Fibroblast of skin of back (primary cell): ENCODE measurements around the gene ARSH. TPM values are rescaled to one million over a fixed set of nuclear protein-coding genes. Genes with fewer than 3 reads are reported as not detected.
"Not testable (repeated sequence)": the region's sequence is repeated elsewhere in the genome, so short reads cannot be mapped to it uniquely, and the experiment has no call there.

Experiments used
- DNase-seq: peaks from one replicate; pipeline ENCODE4 v3.0.0-alpha.2; 2013
- polyA plus RNA-seq, 2 experiments: library from polyadenylated mRNA; unstranded; fragments of 120-200 nt; gene quantifications; one replicate each; pipeline ENCODE4 v1.2.1, GENCODE V29; 2013; ENCODE audit not compliant: insufficient read length in 2 of 2

The ARSH gene
- polyA plus RNA-seq (2013, experiment 1 of 2; ENCODE audit: insufficient read length): not detected
- polyA plus RNA-seq (2013, experiment 2 of 2; ENCODE audit: insufficient read length): not detected

GRCh38 chrX:3006495-3006894 is at the start of gene ARSH:
TSS of gene ARSH (plus strand) at chrX:3006546. CDS start at chrX:3006613, 67 bp downstream.
- no peak for DNase-seq

GRCh38 chrX:2958199-2958598 is 48.1 kb upstream of the ARSH start:
- no peak for DNase-seq

- no peak for DNase-seq
Observed at GRCh38 chrX:2960861-2961515, 45.4 kb upstream of the ARSH start.

GRCh38 chrX:2962381-2962780 is 44.0 kb upstream of the ARSH start:
- no peak for DNase-seq

- DNase-seq: not testable (repeated sequence)
Observed at GRCh38 chrX:2963449-2963848, 42.9 kb upstream of the ARSH start.

GRCh38 chrX:2963992-2964794 is 42.2 kb upstream of the ARSH start:
- DNase-seq: peak; percentile 82

- no peak for DNase-seq
Observed at GRCh38 chrX:2965965-2966364, 40.4 kb upstream of the ARSH start.

GRCh38 chrX:2967012-2967411 is 39.3 kb upstream of the ARSH start:
- DNase-seq: no peak

GRCh38 chrX:2967584-2967983 is 38.8 kb upstream of the ARSH start:
- no peak for DNase-seq

- peak; percentile 56 for DNase-seq
Observed at GRCh38 chrX:2967998-2968909, 38.1 kb upstream of the ARSH start.

GRCh38 chrX:2969021-2969420 is 37.3 kb upstream of the ARSH start:
- DNase-seq: no peak

GRCh38 chrX:2972391-2972790 is 34.0 kb upstream of the ARSH start:
- no peak for DNase-seq

- DNase-seq: peak; percentile 30
Observed at GRCh38 chrX:2974961-2975360, 31.4 kb upstream of the ARSH start.

- DNase-seq: not testable (repeated sequence)
Observed at GRCh38 chrX:2978639-2979038, 27.7 kb upstream of the ARSH start.

- no peak for DNase-seq
Observed at GRCh38 chrX:2984342-2984741, 22.0 kb upstream of the ARSH start.

GRCh38 chrX:2989565-2989964 is 16.8 kb upstream of the ARSH start:
- peak; percentile 26 for DNase-seq

GRCh38 chrX:3010532-3010931 is 4.2 kb downstream of the ARSH start:
- DNase-seq: no peak

GRCh38 chrX:3017492-3017891 is 11.1 kb downstream of the ARSH start:
- DNase-seq: no peak

GRCh38 chrX:3024176-3024575 is 17.8 kb downstream of the ARSH start:
- no peak for DNase-seq

GRCh38 chrX:3026074-3026815 is 19.9 kb downstream of the ARSH start:
- DNase-seq: no peak

- DNase-seq: no peak
Observed at GRCh38 chrX:3029129-3029528, 22.8 kb downstream of the ARSH start.

- no peak for DNase-seq
Observed at GRCh38 chrX:3037218-3037617, 30.9 kb downstream of the ARSH start.
